GM11168 (cell line): ENCODE measurements around the gene COX6B2.

Experiments
- in situ Hi-C: fragments of 300-500 bp; cut with MboI; formaldehyde crosslinking; loops from one replicate; pipeline ENCODE4 v1.12.0; 2022; ENCODE audit warnings: low sequenced_read_pairs; ENCODE audit not compliant: unreplicated experiment

The COX6B2 gene

DNA sequence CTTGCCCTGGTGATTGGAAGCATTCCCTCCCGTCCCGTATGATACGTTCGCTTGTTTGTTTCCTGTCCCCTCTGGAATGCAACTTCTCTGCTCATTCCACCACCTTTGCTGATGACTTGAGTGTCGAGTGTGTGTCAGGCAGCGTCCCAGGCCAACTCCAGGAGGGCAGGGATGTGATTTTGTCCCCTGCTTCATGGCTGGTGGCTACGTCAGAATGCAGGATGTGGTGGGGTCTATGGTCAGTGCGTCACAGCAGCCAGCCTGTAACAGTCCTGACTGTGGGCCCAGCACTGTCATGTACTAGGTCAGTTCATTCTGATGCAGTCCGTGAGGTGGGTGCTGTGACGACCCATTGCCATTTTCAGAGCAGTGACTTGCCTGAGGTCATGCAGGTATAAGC lies 54.5 kb downstream of the COX6B2 start:
- in situ Hi-C loops, result loop anchor here (10.0 kb wide), 1 partner anchor 115 kb away; no protein-coding TSS in a partner anchor
